IgD-negative memory B cell (primary cell): Measurements from ENCODE around the gene GFER. TPM values are rescaled to one million over a fixed set of nuclear protein-coding genes. Genes with fewer than 3 reads are reported as not detected.
A peak's percentile ranks its signal among the peaks of the same experiment; 100 is the strongest.
"Not testable (repeated sequence)": the region's sequence is repeated elsewhere in the genome, so short reads cannot be mapped to it uniquely, and the experiment has no call there.

ENCODE experiments used
- H3K27ac Mint-ChIP-seq, 3 donors: one replicate each; pipeline ENCODE4 v1.8.0; 2020 to 2022; ENCODE audit warnings: mild to moderate bottlenecking in 3 of 3, mixed read lengths in 3 of 3, moderate library complexity in 1 of 3
- H3K27me3 Mint-ChIP-seq: one replicate; pipeline ENCODE4 v1.8.0; 2021; ENCODE audit warnings: mixed read lengths
- H3K36me3 Mint-ChIP-seq: one replicate; pipeline ENCODE4 v1.8.0; 2020; ENCODE audit warnings: mild to moderate bottlenecking, mixed read lengths
- H3K4me1 Mint-ChIP-seq, 3 donors: one replicate each; pipeline ENCODE4 v1.8.0; 2020 to 2022; ENCODE audit warnings: mixed read lengths in 3 of 3, mild to moderate bottlenecking in 1 of 3
- H3K4me3 Mint-ChIP-seq, 4 donors: one replicate each; pipeline ENCODE4 v1.8.0; 2020 to 2022; ENCODE audit warnings: mild to moderate bottlenecking in 4 of 4, mixed read lengths in 4 of 4, moderate library complexity in 3 of 4
- H3K9me3 Mint-ChIP-seq, 3 donors: one replicate each; pipeline ENCODE4 v1.8.0; 2020 to 2021; ENCODE audit warnings: mixed read lengths in 3 of 3, mild to moderate bottlenecking in 1 of 3
- polyA plus RNA-seq: library from polyadenylated mRNA; unstranded; fragments of 300-500 nt; fragmentation: Illumina TruSeq; gene quantifications from one replicate; pipeline ENCODE4 v1.2.3, GENCODE V29; 2021

GFER gene
- polyA plus RNA-seq, 1 donor from 2014 or later = 39.0 TPM

- Mint-ChIP-seq H3K27ac (no peak overlapping the region), H3K9me3 (no peaks in the 10 kb centered on the region), H3K4me1 (peaks cover 0 to 7% (median 5%) of the 10 kb centered on the region in 3 donors), H3K36me3 (no peaks in the 10 kb centered on the region), H3K27me3 (peaks cover 2% of the 10 kb centered on the region), H3K4me3 (no peak overlapping the region)
Measured at GRCh38 chr16:1946495-1947368, 37.3 kb upstream of the GFER start.

- Mint-ChIP-seq H3K9me3 (no peaks in the 10 kb centered on the region), H3K36me3 (no peaks in the 10 kb centered on the region), H3K4me1 (peaks cover 0 to 7% (median 1%) of the 10 kb centered on the region in 3 donors), H3K4me3 (no peak overlapping the region), H3K27ac (no peak overlapping the region), H3K27me3 (peaks cover 2% of the 10 kb centered on the region)
Measured at GRCh38 chr16:1947369-1947670, 36.7 kb upstream of the GFER start.

GRCh38 chr16:1949507-1949906 lies 34.5 kb upstream of the GFER start:
- H3K4me1 Mint-ChIP-seq = no peaks in the 10 kb centered on the region
- no peak overlapping the region for H3K27ac Mint-ChIP-seq
- no peak overlapping the region for H3K4me3 Mint-ChIP-seq
- no peaks in the 10 kb centered on the region for H3K9me3 Mint-ChIP-seq
- peaks cover 2% of the 10 kb centered on the region for H3K27me3 Mint-ChIP-seq
- H3K36me3 Mint-ChIP-seq = no peaks in the 10 kb centered on the region

- Mint-ChIP-seq H3K27ac (no peak overlapping the region), H3K9me3 (no peaks in the 10 kb centered on the region), H3K4me1 (no peaks in the 10 kb centered on the region), H3K36me3 (no peaks in the 10 kb centered on the region), H3K4me3 (no peak overlapping the region), H3K27me3 (peaks cover 2% of the 10 kb centered on the region)
Measured at GRCh38 chr16:1950047-1950446, 33.9 kb upstream of the GFER start.

- Mint-ChIP-seq H3K36me3 (no peaks in the 10 kb centered on the region), H3K9me3 (no peaks in the 10 kb centered on the region), H3K27ac (no peak overlapping the region), H3K4me3 (no peak overlapping the region), H3K4me1 (no peaks in the 10 kb centered on the region), H3K27me3 (peaks cover 2% of the 10 kb centered on the region)
Measured at GRCh38 chr16:1950559-1950958, 33.4 kb upstream of the GFER start.

GRCh38 chr16:1953734-1954133 lies 30.3 kb upstream of the GFER start:
- no peak overlapping the region for H3K27ac Mint-ChIP-seq
- no peak overlapping the region for H3K4me3 Mint-ChIP-seq
- no peaks in the 10 kb centered on the region for H3K36me3 Mint-ChIP-seq
- H3K27me3 Mint-ChIP-seq = peaks cover 2% of the 10 kb centered on the region
- H3K4me1 Mint-ChIP-seq = no peaks in the 10 kb centered on the region
- H3K9me3 Mint-ChIP-seq = no peaks in the 10 kb centered on the region

GRCh38 chr16:1957434-1958142 lies 26.4 kb upstream of the GFER start:
- not testable (repeated sequence) for H3K36me3 Mint-ChIP-seq, H3K4me3 Mint-ChIP-seq, H3K9me3 Mint-ChIP-seq, H3K27me3 Mint-ChIP-seq
- peaks cover 13 to 15% (median 14%) of the 10 kb centered on the region in 3 donors for H3K4me1 Mint-ChIP-seq
- peak overlapping the region in 1 of 3 donors; percentile 65 for H3K27ac Mint-ChIP-seq

- Mint-ChIP-seq H3K27ac (peak overlapping the region in 1 of 3 donors; percentile 65), H3K4me1 (peaks cover 13 to 18% (median 15%) of the 10 kb centered on the region in 3 donors)
- H3K4me3 Mint-ChIP-seq, H3K27me3 Mint-ChIP-seq, H3K9me3 Mint-ChIP-seq, H3K36me3 Mint-ChIP-seq: not testable (repeated sequence)
Measured at GRCh38 chr16:1958143-1958491, 25.9 kb upstream of the GFER start.

- peaks cover 4% of the 10 kb centered on the region for H3K27me3 Mint-ChIP-seq
- H3K27ac Mint-ChIP-seq = peak overlapping the region; percentile 80 to 100 (median 85)
- no peaks in the 10 kb centered on the region for H3K9me3 Mint-ChIP-seq
- peaks cover 2% of the 10 kb centered on the region for H3K36me3 Mint-ChIP-seq
- peak overlapping the region; percentile 38 to 100 (median 94) for H3K4me3 Mint-ChIP-seq
- peaks cover 17 to 25% (median 20%) of the 10 kb centered on the region in 3 donors for H3K4me1 Mint-ChIP-seq
Measured at GRCh38 chr16:1958715-1959268, 25.2 kb upstream of the GFER start.

- Mint-ChIP-seq H3K9me3 (no peaks in the 10 kb centered on the region), H3K36me3 (peaks cover 2% of the 10 kb centered on the region), H3K27me3 (peaks cover 4% of the 10 kb centered on the region), H3K4me3 (peak within 1 kb of the TSS; percentile 86 to 100 (median 94)), H3K4me1 (peaks cover 19 to 29% (median 20%) of the 10 kb centered on the region in 3 donors), H3K27ac (peak within 1 kb of the TSS; percentile 94 to 100 (median 97))
Measured at GRCh38 chr16:1959269-1960039, 24.5 kb upstream of the GFER start, which contains the start of gene NDUFB10. TSS of gene NDUFB10 (plus strand) at chr16:1959538. CDS start at chr16:1959625, 87 bp downstream.

- Mint-ChIP-seq H3K9me3 (no peaks in the 10 kb centered on the region), H3K27ac (peak overlapping the region; percentile 94 to 100 (median 97)), H3K4me1 (peaks cover 24 to 33% (median 31%) of the 10 kb centered on the region in 3 donors), H3K27me3 (peaks cover 4% of the 10 kb centered on the region), H3K36me3 (peaks cover 2% of the 10 kb centered on the region), H3K4me3 (peak overlapping the region; percentile 86 to 100 (median 94))
Measured at GRCh38 chr16:1960665-1961630, 23.0 kb upstream of the GFER start.

GRCh38 chr16:1961651-1962067 lies 22.3 kb upstream of the GFER start:
- Mint-ChIP-seq H3K27ac (peak overlapping the region; percentile 97 to 100 (median 99)), H3K9me3 (no peaks in the 10 kb centered on the region)

GRCh38 chr16:1962161-1963153 lies 21.5 kb upstream of the GFER start:
- Mint-ChIP-seq H3K4me1 (peaks cover 24 to 33% (median 31%) of the 10 kb centered on the region in 3 donors), H3K4me3 (peak overlapping the region; percentile 25 to 100 (median 96)), H3K27ac (peak overlapping the region; percentile 95 to 100 (median 99))
- H3K36me3 Mint-ChIP-seq, H3K9me3 Mint-ChIP-seq, H3K27me3 Mint-ChIP-seq: not testable (repeated sequence)

More at GRCh38 chr16:1961651-1962067, 22.3 kb upstream of the GFER start:
- H3K4me1 Mint-ChIP-seq = peaks cover 24 to 33% (median 31%) of the 10 kb centered on the region in 3 donors
- peak overlapping the region; percentile 17 to 100 (median 78) for H3K4me3 Mint-ChIP-seq
- H3K36me3 Mint-ChIP-seq = peaks cover 2% of the 10 kb centered on the region
- H3K27me3 Mint-ChIP-seq = peaks cover 4% of the 10 kb centered on the region
